Naive thymus-derived CD4-positive, alpha-beta T cell (primary cell): Measurements from ENCODE around the gene CNTN4. TPM values are rescaled to one million over a fixed set of nuclear protein-coding genes. Genes with fewer than 3 reads are reported as not detected.
"Not testable (repeated sequence)": the region's sequence is repeated elsewhere in the genome, so short reads cannot be mapped to it uniquely, and the experiment has no call there.

ENCODE experiments used
- ATAC-seq: fragments of 150-1000 bp; cut with Tn5 transposase; 2 replicates; pipeline ENCODE4 v1.10.0; 2021; ENCODE audit warnings: mild to moderate bottlenecking, moderate library complexity
- CTCF ChIA-PET: fragments of 350-600 bp; sonication (Branson Sonifier 250); formaldehyde crosslinking; loops from one replicate; lab custom pipeline; 2021; ENCODE audit warnings: antibody characterized with exemption; lab: Charles Lee
- POLR2A ChIA-PET: fragments of 350-600 bp; sonication (Branson Sonifier 250); formaldehyde crosslinking; loops from one replicate; lab custom pipeline; 2021; ENCODE audit warnings: antibody characterized with exemption, inconsistent platforms; lab: Charles Lee
- DNase-seq, 9 donors: peaks; one replicate each; pipeline versions ENCODE4 v3.0.0 to v3.0.0-alpha.2; 2020 to 2022; ENCODE audit warnings: mixed read lengths in 1 of 9
- H3K27ac ChIP-seq: one replicate; pipeline ENCODE4 v1.7.0; 2013; ENCODE audit warnings: mild to moderate bottlenecking, low read depth, low read length, moderate library complexity
- H3K27me3 ChIP-seq, 2 donors: one replicate each; pipeline ENCODE4 v1.7.0; 2013; ENCODE audit warnings: low read length in 2 of 2, mild to moderate bottlenecking in 2 of 2, moderate library complexity in 2 of 2; ENCODE audit not compliant: control insufficient read depth in 2 of 2, insufficient read depth in 2 of 2
- H3K36me3 ChIP-seq, 3 experiments: 1 replicate in 2 of 3; 2 replicates in 1 of 3; pipeline ENCODE4 v1.7.0; 2013; ENCODE audit warnings: low read length in 3 of 3, mild to moderate bottlenecking in 3 of 3, moderate library complexity in 1 of 3; ENCODE audit not compliant: insufficient read depth in 3 of 3, control insufficient read depth in 2 of 3
- H3K4me1 ChIP-seq, 2 donors: one replicate each; pipeline ENCODE4 v1.7.0; 2013; ENCODE audit warnings: low read length in 2 of 2, mild to moderate bottlenecking in 2 of 2, moderate library complexity in 1 of 2; ENCODE audit not compliant: control insufficient read depth in 2 of 2, insufficient read depth in 2 of 2
- H3K4me3 ChIP-seq: 2 replicates; pipeline ENCODE4 v1.7.0; 2013; ENCODE audit warnings: mild to moderate bottlenecking, low read length
- H3K9me3 ChIP-seq, 3 experiments: 1 replicate in 2 of 3; 2 replicates in 1 of 3; pipeline ENCODE4 v1.7.0; 2013; ENCODE audit warnings: low read length in 3 of 3; ENCODE audit not compliant: control insufficient read depth in 2 of 3
- H3K27ac Mint-ChIP-seq, 9 donors: one replicate each; pipeline ENCODE4 v1.8.0; 2020 to 2022; ENCODE audit warnings: mixed read lengths in 9 of 9, mild to moderate bottlenecking in 8 of 9, moderate library complexity in 5 of 9, inconsistent platforms in 2 of 9
- H3K27me3 Mint-ChIP-seq, 5 donors: one replicate each; pipeline ENCODE4 v1.8.0; 2021 to 2022; ENCODE audit warnings: mixed read lengths in 5 of 5, mild to moderate bottlenecking in 1 of 5
- H3K36me3 Mint-ChIP-seq, 5 donors: one replicate each; pipeline ENCODE4 v1.8.0; 2020 to 2022; ENCODE audit warnings: mixed read lengths in 5 of 5, mild to moderate bottlenecking in 3 of 5, inconsistent platforms in 1 of 5
- H3K4me1 Mint-ChIP-seq, 7 donors: one replicate each; pipeline ENCODE4 v1.8.0; 2020 to 2022; ENCODE audit warnings: mixed read lengths in 7 of 7, mild to moderate bottlenecking in 3 of 7, inconsistent platforms in 1 of 7
- H3K4me3 Mint-ChIP-seq, 10 donors: one replicate each; pipeline ENCODE4 v1.8.0; 2020 to 2022; ENCODE audit warnings: mild to moderate bottlenecking in 10 of 10, mixed read lengths in 10 of 10, moderate library complexity in 6 of 10, inconsistent platforms in 2 of 10
- H3K9me3 Mint-ChIP-seq, 11 donors: one replicate each; pipeline ENCODE4 v1.8.0; 2020 to 2022; ENCODE audit warnings: mixed read lengths in 11 of 11, mild to moderate bottlenecking in 4 of 11, inconsistent platforms in 1 of 11, moderate library complexity in 1 of 11
- intact Hi-C, 2 donors: fragments of 100-400 bp; cut with micrococcal nuclease; formaldehyde crosslinking; loops; one replicate each; pipeline ENCODE4 v1.15.1; 2023
- polyA plus RNA-seq, 2 donors: library from polyadenylated mRNA; unstranded; fragments of 300-500 nt; fragmentation: Illumina TruSeq; gene quantifications; one replicate each; pipeline ENCODE4 v1.2.3, GENCODE V29; 2021
- total RNA-seq, 6 experiments: library from RNA in 5 of 6; stranded (reverse) in 5 of 6; gene quantifications; 1 replicate in 5 of 6; 2 replicates in 1 of 6; pipeline ENCODE4 v1.2.3 and lab custom pipeline; 2021 to 2026

CNTN4 gene
- total and polyA plus RNA-seq, 7 experiments from 2014 or later, result not detected

DNA sequence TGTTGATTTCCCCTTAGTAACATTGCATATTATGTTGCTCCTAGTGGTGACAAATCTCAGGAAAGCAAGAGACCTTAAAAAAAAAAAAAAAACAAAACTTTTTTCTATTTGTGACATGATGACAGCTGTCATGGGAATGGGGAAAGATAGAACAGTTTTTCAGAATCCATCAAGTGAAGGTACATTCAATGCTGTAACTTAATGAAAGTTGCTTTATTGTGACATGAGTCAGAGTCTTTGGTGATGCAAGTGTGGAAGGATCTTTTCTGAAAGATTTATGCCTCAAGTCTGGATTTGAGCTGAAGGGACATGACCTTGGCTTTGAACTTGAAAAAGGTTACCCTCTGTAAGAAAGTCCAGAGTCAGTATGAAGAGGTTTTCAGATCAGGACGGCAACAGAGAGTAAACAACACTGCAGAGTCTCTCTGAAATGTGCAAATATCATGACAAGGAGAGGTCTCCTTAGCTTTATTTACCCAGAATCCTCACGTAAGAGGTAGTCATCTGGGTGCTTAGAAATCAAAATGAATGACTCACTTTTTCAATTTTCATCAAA lies 424.7 kb downstream of the CNTN4 start:
- intact Hi-C loops, result no loop called here
- Mint-ChIP-seq H3K27ac (no peak overlapping the region), H3K9me3 (no peaks in the 10 kb centered on the region)

DNA sequence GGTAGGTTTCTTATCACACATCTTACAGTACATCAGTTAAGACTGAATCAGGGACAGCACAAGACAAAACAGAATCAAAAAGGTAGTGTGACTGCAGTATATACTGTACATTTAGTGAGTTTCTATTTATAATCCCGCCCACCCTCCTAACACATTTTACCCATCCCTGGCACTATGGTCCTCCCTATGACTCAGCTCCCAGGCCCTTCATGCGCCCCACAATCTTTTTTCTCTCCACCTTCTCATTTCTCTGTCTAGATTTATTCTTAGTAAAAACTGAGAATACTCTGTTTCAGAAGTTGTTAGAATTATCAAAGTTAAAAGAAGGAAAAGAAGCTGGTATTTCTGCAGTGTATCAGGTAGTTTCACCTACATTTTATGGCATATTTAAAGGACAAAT lies 427.3 kb downstream of the CNTN4 start:
- peaks cover 0 to 4% (median 0%) of the 10 kb centered on the region in 5 donors for H3K27me3 Mint-ChIP-seq

More for the DNA sequence above, 424.7 kb downstream of the CNTN4 start:
- DNase-seq, result no peak
- Histone ChIP-seq H3K4me3 (no peak overlapping the region), H3K27me3 (no peaks in the 10 kb centered on the region), H3K4me1 (no peaks in the 10 kb centered on the region), H3K9me3 (no peaks in the 10 kb centered on the region), H3K36me3 (no peaks in the 10 kb centered on the region), H3K27ac (no peak overlapping the region)
- Mint-ChIP-seq H3K4me1 (no peaks in the 10 kb centered on the region), H3K36me3 (no peaks in the 10 kb centered on the region), H3K27me3 (peaks cover 0 to 4% (median 0%) of the 10 kb centered on the region in 5 donors), H3K4me3 (no peak overlapping the region)
- ChIA-PET POLR2A (no interaction called here), CTCF (no interaction called here)
- no peak for ATAC-seq

DNA sequence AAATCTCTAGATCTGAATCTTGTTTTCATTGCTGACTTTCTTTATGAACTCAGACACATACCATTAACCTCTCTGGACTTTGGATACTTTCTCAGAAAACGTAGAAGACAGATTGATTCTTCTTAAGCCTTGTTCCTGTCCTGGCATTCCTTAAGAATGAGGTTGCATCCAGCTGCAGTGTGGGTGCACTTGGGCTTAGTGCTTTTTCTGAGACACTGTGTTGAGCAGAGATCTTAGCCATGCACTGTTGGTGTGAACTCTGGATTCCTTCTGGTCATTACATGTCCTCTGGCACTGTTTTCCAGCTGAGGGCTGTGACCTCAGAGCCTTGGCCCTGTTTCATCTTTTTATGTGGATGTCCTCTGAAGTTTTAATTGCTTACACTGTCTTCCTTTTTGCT lies 428.3 kb downstream of the CNTN4 start:
- Mint-ChIP-seq H3K4me3 (no peak overlapping the region), H3K36me3 (no peaks in the 10 kb centered on the region), H3K27ac (no peak overlapping the region), H3K4me1 (no peaks in the 10 kb centered on the region), H3K27me3 (peaks cover 0 to 4% (median 0%) of the 10 kb centered on the region in 5 donors), H3K9me3 (peaks cover 0 to 5% (median 0%) of the 10 kb centered on the region in 11 donors)
- ATAC-seq (no peak), DNase-seq (no peak)
- ChIA-PET CTCF (no interaction called here), POLR2A (no interaction called here)
- intact Hi-C loops, result no loop called here
- Histone ChIP-seq H3K36me3 (no peaks in the 10 kb centered on the region), H3K27ac (no peak overlapping the region), H3K4me3 (no peak overlapping the region), H3K9me3 (no peaks in the 10 kb centered on the region), H3K4me1 (no peaks in the 10 kb centered on the region), H3K27me3 (no peaks in the 10 kb centered on the region)

More for the DNA sequence above, 427.3 kb downstream of the CNTN4 start:
- Histone ChIP-seq H3K27ac (no peak overlapping the region), H3K27me3 (no peaks in the 10 kb centered on the region), H3K4me1 (no peaks in the 10 kb centered on the region), H3K4me3 (no peak overlapping the region), H3K36me3 (no peaks in the 10 kb centered on the region), H3K9me3 (no peaks in the 10 kb centered on the region)
- no peak overlapping the region for H3K4me3 Mint-ChIP-seq
- intact Hi-C loops, result no loop called here
- H3K9me3 Mint-ChIP-seq, result peaks cover 0 to 4% (median 0%) of the 10 kb centered on the region in 11 donors
- no peak overlapping the region for H3K27ac Mint-ChIP-seq
- H3K4me1 Mint-ChIP-seq, result no peaks in the 10 kb centered on the region
- ATAC-seq (no peak), DNase-seq (no peak)
- POLR2A ChIA-PET, result no interaction called here
- no peaks in the 10 kb centered on the region for H3K36me3 Mint-ChIP-seq
- CTCF ChIA-PET, result no interaction called here

DNA sequence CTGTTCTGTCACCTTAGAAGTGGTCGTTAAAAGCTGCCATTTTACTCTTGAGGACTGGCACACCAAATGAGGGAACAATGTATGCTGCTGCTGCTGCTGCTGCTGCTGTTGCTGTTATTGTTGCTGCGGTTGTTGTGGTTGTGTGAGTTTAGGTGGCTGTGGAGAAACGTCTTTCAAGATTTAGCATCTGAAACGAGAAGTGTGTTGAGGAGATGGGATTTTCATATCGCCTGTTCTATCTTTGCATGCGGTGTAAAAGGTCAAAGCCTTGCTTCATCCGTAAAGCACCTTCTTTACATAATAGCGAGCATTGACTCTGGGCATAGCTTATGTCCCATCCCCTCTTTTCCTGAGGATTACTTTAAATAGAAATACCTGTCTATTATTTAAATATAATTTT lies 428.7 kb downstream of the CNTN4 start:
- CTCF ChIA-PET, result not testable (repeated sequence)

DNA sequence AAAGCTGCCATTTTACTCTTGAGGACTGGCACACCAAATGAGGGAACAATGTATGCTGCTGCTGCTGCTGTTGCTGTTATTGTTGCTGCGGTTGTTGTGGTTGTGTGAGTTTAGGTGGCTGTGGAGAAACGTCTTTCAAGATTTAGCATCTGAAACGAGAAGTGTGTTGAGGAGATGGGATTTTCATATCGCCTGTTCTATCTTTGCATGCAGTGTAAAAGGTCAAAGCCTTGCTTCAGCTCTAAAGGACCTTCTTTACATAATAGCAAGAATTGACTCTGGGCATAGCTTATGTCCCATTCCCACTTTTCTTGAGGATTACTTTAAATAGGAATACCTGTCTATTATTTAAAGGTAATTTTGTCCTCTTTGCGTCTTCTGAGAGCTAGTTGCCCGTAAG lies 436.1 kb downstream of the CNTN4 start:
- DNase-seq, H3K36me3 Mint-ChIP-seq, H3K4me1 Mint-ChIP-seq, H3K27me3 ChIP-seq, ATAC-seq, H3K4me3 ChIP-seq, H3K4me3 Mint-ChIP-seq, H3K9me3 ChIP-seq, H3K27ac ChIP-seq, intact Hi-C loops, CTCF ChIA-PET, H3K4me1 ChIP-seq, POLR2A ChIA-PET, H3K27ac Mint-ChIP-seq, H3K36me3 ChIP-seq: not testable (repeated sequence)
- Mint-ChIP-seq H3K27me3 (peaks cover 0 to 11% (median 0%) of the 10 kb centered on the region in 5 donors), H3K9me3 (peaks cover 0 to 11% (median 2%) of the 10 kb centered on the region in 11 donors)

More for the DNA sequence above, 428.7 kb downstream of the CNTN4 start:
- POLR2A ChIA-PET, H3K27me3 ChIP-seq, intact Hi-C loops, H3K27ac Mint-ChIP-seq, H3K4me3 Mint-ChIP-seq, H3K27ac ChIP-seq, H3K9me3 ChIP-seq, H3K4me1 Mint-ChIP-seq, H3K36me3 ChIP-seq, H3K9me3 Mint-ChIP-seq, ATAC-seq, DNase-seq, H3K4me1 ChIP-seq, H3K4me3 ChIP-seq, H3K27me3 Mint-ChIP-seq, H3K36me3 Mint-ChIP-seq: not testable (repeated sequence)

DNA sequence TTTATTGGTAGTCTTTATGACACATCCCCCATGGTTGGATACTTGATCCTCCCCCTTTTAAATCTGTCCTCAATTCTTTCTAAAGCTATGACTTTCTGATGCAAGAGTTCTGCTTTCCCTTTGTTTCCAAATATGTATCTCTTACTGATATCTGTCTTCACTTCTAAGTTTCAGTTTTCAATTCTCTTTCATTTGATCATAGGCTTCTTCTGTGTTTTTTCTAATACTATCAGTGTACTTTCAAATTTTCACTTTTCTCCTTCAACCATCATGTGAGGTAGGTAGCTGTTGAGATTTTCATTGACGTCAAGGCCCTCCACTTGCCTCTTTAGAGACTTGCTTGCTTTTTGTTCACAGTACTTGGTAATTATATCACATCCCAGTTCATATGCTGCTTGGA lies 436.5 kb downstream of the CNTN4 start:
- no peaks in the 10 kb centered on the region for H3K36me3 Mint-ChIP-seq
- Histone ChIP-seq H3K27me3 (no peaks in the 10 kb centered on the region), H3K4me3 (no peak overlapping the region), H3K36me3 (no peaks in the 10 kb centered on the region), H3K27ac (no peak overlapping the region), H3K4me1 (no peaks in the 10 kb centered on the region), H3K9me3 (no peaks in the 10 kb centered on the region)
- ChIA-PET CTCF (no interaction called here), POLR2A (no interaction called here)
- H3K4me3 Mint-ChIP-seq, result no peak overlapping the region
- H3K9me3 Mint-ChIP-seq, result peaks cover 0 to 11% (median 2%) of the 10 kb centered on the region in 11 donors
- no peak for DNase-seq
- ATAC-seq, result no peak
- peaks cover 0 to 11% (median 0%) of the 10 kb centered on the region in 5 donors for H3K27me3 Mint-ChIP-seq
- intact Hi-C loops, result no loop called here
- no peak overlapping the region for H3K27ac Mint-ChIP-seq
- H3K4me1 Mint-ChIP-seq, result no peaks in the 10 kb centered on the region

DNA sequence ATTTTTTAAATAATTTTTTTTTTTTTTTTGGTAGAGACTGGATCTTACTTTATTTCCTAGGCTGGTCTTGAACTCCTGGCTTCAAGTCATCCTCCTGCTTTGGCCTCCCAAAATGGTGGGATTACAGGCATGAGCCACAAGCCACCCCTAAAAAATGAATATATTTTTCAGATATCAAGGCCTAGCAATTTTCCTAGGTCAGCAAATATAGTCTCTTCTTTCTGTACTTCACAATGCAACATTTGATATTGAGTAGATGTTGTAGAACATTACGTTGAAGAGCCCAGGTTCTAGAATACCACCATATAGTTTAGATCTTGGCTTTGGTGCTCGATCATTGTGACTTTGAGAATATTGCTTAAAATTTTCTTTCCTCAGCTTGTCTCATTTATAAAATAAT lies 437.9 kb downstream of the CNTN4 start:
- H3K9me3 ChIP-seq, result no peaks in the 10 kb centered on the region
- H3K27ac ChIP-seq, result no peak overlapping the region
- Mint-ChIP-seq H3K9me3 (peaks cover 0 to 11% (median 0%) of the 10 kb centered on the region in 11 donors), H3K4me1 (no peaks in the 10 kb centered on the region), H3K4me3 (no peak overlapping the region), H3K27ac (no peak overlapping the region), H3K27me3 (peaks cover 0 to 9% (median 0%) of the 10 kb centered on the region in 5 donors), H3K36me3 (no peaks in the 10 kb centered on the region)
- no peaks in the 10 kb centered on the region for H3K27me3 ChIP-seq
- ChIA-PET CTCF (no interaction called here), POLR2A (no interaction called here)
- ATAC-seq (no peak), DNase-seq (no peak)
- H3K36me3 ChIP-seq, result no peaks in the 10 kb centered on the region
- intact Hi-C loops, result no loop called here
- H3K4me1 ChIP-seq, result no peaks in the 10 kb centered on the region
- no peak overlapping the region for H3K4me3 ChIP-seq
